GM19238 (cell line): ENCODE data around the gene CAMKMT.

Experiments
- DNase-seq: peaks from one replicate; pipeline ENCODE4 v3.0.0; 2011; ENCODE audit warnings: low spot score; ENCODE audit not compliant: insufficient read length

The CAMKMT gene

GRCh38 chr2:44361330-44362206 lies at the start of gene CAMKMT, which contains the start of gene PREPL:
CAMKMT (plus strand) TSS chr2:44361947.
PREPL (minus strand) TSS chr2:44361494; CDS start chr2:44346342, 15,152 bp downstream.
- DNase-seq, result peak; percentile 80

GRCh38 chr2:44314362-44314761 lies 47.4 kb upstream of the CAMKMT start:
- no peak for DNase-seq

GRCh38 chr2:44315945-44316344 lies 45.8 kb upstream of the CAMKMT start:
- DNase-seq, result no peak

GRCh38 chr2:44320832-44321231 lies 40.9 kb upstream of the CAMKMT start:
- DNase-seq, result no peak

GRCh38 chr2:44321360-44321759 lies 40.4 kb upstream of the CAMKMT start:
- no peak for DNase-seq

GRCh38 chr2:44324971-44325426 lies 36.7 kb upstream of the CAMKMT start:
- no peak for DNase-seq

GRCh38 chr2:44325897-44326296 lies 35.9 kb upstream of the CAMKMT start:
- no peak for DNase-seq

GRCh38 chr2:44326548-44327264 lies 35.0 kb upstream of the CAMKMT start:
- no peak for DNase-seq

- no peak for DNase-seq
Measured at GRCh38 chr2:44328750-44329149, 33.0 kb upstream of the CAMKMT start.

GRCh38 chr2:44329343-44329742 lies 32.4 kb upstream of the CAMKMT start:
- no peak for DNase-seq

- no peak for DNase-seq
Measured at GRCh38 chr2:44330801-44331200, 30.9 kb upstream of the CAMKMT start.

- no peak for DNase-seq
Measured at GRCh38 chr2:44333994-44334393, 27.8 kb upstream of the CAMKMT start.

- DNase-seq, result no peak
Measured at GRCh38 chr2:44335806-44336538, 25.8 kb upstream of the CAMKMT start.

GRCh38 chr2:44342854-44343253 lies 18.9 kb upstream of the CAMKMT start:
- DNase-seq, result no peak

- DNase-seq, result no peak
Measured at GRCh38 chr2:44347526-44347925, 14.2 kb upstream of the CAMKMT start.

GRCh38 chr2:44348400-44348799 lies 13.3 kb upstream of the CAMKMT start:
- DNase-seq, result no peak

- DNase-seq, result no peak
Measured at GRCh38 chr2:44349506-44349905, 12.2 kb upstream of the CAMKMT start.

GRCh38 chr2:44351088-44351487 lies 10.7 kb upstream of the CAMKMT start:
- DNase-seq, result no peak

- DNase-seq, result no peak
Measured at GRCh38 chr2:44351676-44352075, 10.1 kb upstream of the CAMKMT start.

GRCh38 chr2:44352510-44352909 lies 9.2 kb upstream of the CAMKMT start:
- DNase-seq, result no peak

- DNase-seq, result no peak
Measured at GRCh38 chr2:44354761-44355160, 7.0 kb upstream of the CAMKMT start.

- peak; percentile 22 for DNase-seq
Measured at GRCh38 chr2:44358503-44358902, 3.2 kb upstream of the CAMKMT start.
